CD14-positive monocyte (primary cell): ENCODE measurements around the gene AJAP1. TPM values are rescaled to one million over a fixed set of nuclear protein-coding genes. Genes with fewer than 3 reads are reported as not detected.

ENCODE experiments used
- DNase-seq, 3 donors: peaks; one replicate each; pipeline ENCODE4 v3.0.0-alpha.2; 2011 to 2022
- H2AFZ ChIP-seq: 2 replicates; pipeline ENCODE4 v1.6.0; 2012; ENCODE audit warnings: mild to moderate bottlenecking, low read depth, low read length, inconsistent platforms; ENCODE audit not compliant: insufficient read depth, poor library complexity, severe bottlenecking
- H3K27ac ChIP-seq, 2 donors: 1 replicate in 1 of 2; 2 replicates in 1 of 2; pipeline ENCODE4 v1.5.1; 2012 to 2013; ENCODE audit warnings: low read length in 2 of 2, control low read depth in 1 of 2, inconsistent platforms in 1 of 2, low read depth in 1 of 2, mild to moderate bottlenecking in 1 of 2
- H3K27me3 ChIP-seq, 2 donors: one replicate each; pipeline versions ENCODE4 v1.6.0 to v1.6.1; 2011 to 2013; ENCODE audit warnings: low read length in 2 of 2; ENCODE audit not compliant: control insufficient read depth in 2 of 2, insufficient read depth in 2 of 2
- H3K36me3 ChIP-seq, 2 donors: replicated peaks in 1 of 2; 1 replicate in 1 of 2; 2 replicates in 1 of 2; pipeline versions ENCODE4 v1.5.1 to v1.6.1; 2012 to 2013; ENCODE audit warnings: low read length in 2 of 2, control low read depth in 1 of 2, inconsistent platforms in 1 of 2, mild to moderate bottlenecking in 1 of 2; ENCODE audit not compliant: insufficient read depth in 2 of 2, control insufficient read depth in 1 of 2
- H3K4me1 ChIP-seq, 2 donors: 1 replicate in 1 of 2; 2 replicates in 1 of 2; pipeline versions ENCODE4 v1.5.1 to v1.6.1; 2012 to 2013; ENCODE audit warnings: low read length in 2 of 2, control low read depth in 1 of 2, inconsistent platforms in 1 of 2, mild to moderate bottlenecking in 1 of 2, moderate library complexity in 1 of 2; ENCODE audit not compliant: insufficient read depth in 2 of 2, control insufficient read depth in 1 of 2
- H3K4me2 ChIP-seq: replicated peaks from 2 replicates; pipeline ENCODE3; 2012; ENCODE audit warnings: low read length, moderate library complexity, mild to moderate bottlenecking; ENCODE audit not compliant: poor library complexity, severe bottlenecking; ENCODE audit errors: extremely low read depth
- H3K4me3 ChIP-seq, 3 experiments: fragments of 200-600 bp in 1 of 3; sonication (generic) in 1 of 3; replicated peaks in 1 of 3; 1 replicate in 2 of 3; 2 replicates in 1 of 3; pipeline ENCODE4 v1.5.1; 2011 to 2013; ENCODE audit warnings: low read length in 3 of 3, mild to moderate bottlenecking in 3 of 3, control low read depth in 2 of 3, low read depth in 2 of 3, inconsistent platforms in 1 of 3, moderate library complexity in 1 of 3
- H3K79me2 ChIP-seq: 2 replicates; pipeline ENCODE4 v1.6.0; 2012; ENCODE audit warnings: mild to moderate bottlenecking, control low read depth, inconsistent platforms, low read length, moderate library complexity; ENCODE audit not compliant: insufficient read depth
- H3K9ac ChIP-seq: 2 replicates; pipeline ENCODE4 v1.6.0; 2017; ENCODE audit warnings: low read length, mild to moderate bottlenecking; ENCODE audit not compliant: insufficient read depth, poor library complexity, severe bottlenecking
- H3K9me3 ChIP-seq, 2 donors: replicated peaks in 1 of 2; 1 replicate in 1 of 2; 2 replicates in 1 of 2; pipeline versions ENCODE4 v1.5.1 to v1.6.1; 2012 to 2013; ENCODE audit warnings: low read length in 2 of 2, control low read depth in 1 of 2; ENCODE audit not compliant: control insufficient read depth in 1 of 2, insufficient read depth in 1 of 2
- H4K20me1 ChIP-seq: 2 replicates; pipeline ENCODE4 v1.6.0; 2012; ENCODE audit warnings: mild to moderate bottlenecking, low read length, control low read depth, moderate library complexity; ENCODE audit not compliant: insufficient read depth
- H3K27ac Mint-ChIP-seq, 7 donors: one replicate each; pipeline ENCODE4 v1.8.0; 2020; ENCODE audit warnings: mild to moderate bottlenecking in 7 of 7, mixed read lengths in 7 of 7, moderate library complexity in 6 of 7, inconsistent platforms in 2 of 7
- H3K27me3 Mint-ChIP-seq, 3 donors: one replicate each; pipeline ENCODE4 v1.8.0; 2021 to 2022; ENCODE audit warnings: low read depth in 3 of 3, mild to moderate bottlenecking in 3 of 3, mixed read lengths in 3 of 3, moderate library complexity in 3 of 3, inconsistent platforms in 1 of 3
- H3K36me3 Mint-ChIP-seq, 2 donors: one replicate each; pipeline ENCODE4 v1.8.0; 2020; ENCODE audit warnings: mixed read lengths in 2 of 2, inconsistent platforms in 1 of 2, mild to moderate bottlenecking in 1 of 2
- H3K4me1 Mint-ChIP-seq: one replicate; pipeline ENCODE4 v1.8.0; 2020; ENCODE audit warnings: mild to moderate bottlenecking, mixed read lengths
- H3K4me3 Mint-ChIP-seq, 2 donors: one replicate each; pipeline ENCODE4 v1.8.0; 2020; ENCODE audit warnings: mild to moderate bottlenecking in 2 of 2, mixed read lengths in 2 of 2, moderate library complexity in 1 of 2
- H3K9me3 Mint-ChIP-seq, 7 donors: one replicate each; pipeline ENCODE4 v1.8.0; 2020 to 2022; ENCODE audit warnings: mixed read lengths in 7 of 7, mild to moderate bottlenecking in 6 of 7, moderate library complexity in 6 of 7, inconsistent platforms in 2 of 7
- WGBS: methylation state at CpG from one replicate; pipeline ENCODE4 v1.1.5; 2013; ENCODE audit warnings: missing lambda C conversion rate; ENCODE audit not compliant: insufficient coverage; 5-methylcytosine and 5-hydroxymethylcytosine counted together
- intact Hi-C, 2 donors: fragments of 100-400 bp; cut with micrococcal nuclease; formaldehyde crosslinking; loops; one replicate each; pipeline versions ENCODE4 v1.15.0 to v1.15.1; 2023
- polyA plus RNA-seq, 3 donors: library from polyadenylated mRNA; depleted of rRNA in 1 of 3; unstranded in 2 of 3; stranded (reverse) in 1 of 3; fragments of 300-500 nt in 2 of 3; fragments of >200 nt in 1 of 3; fragmentation: Illumina TruSeq in 2 of 3; gene quantifications; 1 replicate in 2 of 3; 2 replicates in 1 of 3; pipeline ENCODE4 v1.2.3, GENCODE V29; 2012 to 2021
- TF ChIP-seq, protein P1 (sequence below): fragments of 200-600 bp; IDR thresholded peaks from one replicate; pipeline ENCODE4 v1.8.0; 2022; ENCODE audit warnings: antibody characterized with exemption, mild to moderate bottlenecking

Gene AJAP1
- polyA plus RNA-seq, 3 donors = not detected

DNA sequence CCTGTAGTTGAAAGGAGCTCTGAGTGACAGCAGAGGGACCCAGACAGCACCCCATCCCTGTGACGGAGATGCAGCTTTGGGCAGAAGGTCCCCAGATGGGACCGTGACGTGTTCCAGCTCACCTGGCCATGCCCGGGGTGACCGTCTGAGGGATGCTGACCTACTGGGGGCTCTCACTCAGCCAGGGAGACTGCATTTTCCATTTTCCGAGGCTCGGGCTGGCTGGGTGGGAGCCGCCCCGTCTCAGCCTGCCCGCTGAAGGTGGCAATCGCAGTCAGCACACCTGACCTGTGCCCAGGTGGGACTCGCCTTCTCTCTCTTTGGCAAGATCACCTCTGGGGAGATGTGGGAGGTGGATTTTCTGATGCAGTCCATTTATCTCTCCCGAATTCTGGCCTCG, 127.2 kb downstream of the AJAP1 start:
- H4K20me1 ChIP-seq = no peaks in the 10 kb centered on the region
- H3K79me2 ChIP-seq = no peaks in the 10 kb centered on the region
- H3K36me3 ChIP-seq = no peaks in the 10 kb centered on the region
- Mint-ChIP-seq H3K4me3 (no peak overlapping the region), H3K4me1 (no peaks in the 10 kb centered on the region), H3K36me3 (no peaks in the 10 kb centered on the region), H3K9me3 (no peaks in the 10 kb centered on the region), H3K27ac (no peak overlapping the region), H3K27me3 (peaks cover 0 to 6% (median 3%) of the 10 kb centered on the region in 3 donors)
- H3K9ac ChIP-seq = no peak overlapping the region
- H2AFZ ChIP-seq = no peak overlapping the region
- no peaks in the 10 kb centered on the region for H3K4me1 ChIP-seq
- intact Hi-C loops = no loop called here
- WGBS = 93% methylated on average over 10 of the region's 14 CpGs
- DNase-seq = no peak
- TF ChIP-seq, protein P1, sequence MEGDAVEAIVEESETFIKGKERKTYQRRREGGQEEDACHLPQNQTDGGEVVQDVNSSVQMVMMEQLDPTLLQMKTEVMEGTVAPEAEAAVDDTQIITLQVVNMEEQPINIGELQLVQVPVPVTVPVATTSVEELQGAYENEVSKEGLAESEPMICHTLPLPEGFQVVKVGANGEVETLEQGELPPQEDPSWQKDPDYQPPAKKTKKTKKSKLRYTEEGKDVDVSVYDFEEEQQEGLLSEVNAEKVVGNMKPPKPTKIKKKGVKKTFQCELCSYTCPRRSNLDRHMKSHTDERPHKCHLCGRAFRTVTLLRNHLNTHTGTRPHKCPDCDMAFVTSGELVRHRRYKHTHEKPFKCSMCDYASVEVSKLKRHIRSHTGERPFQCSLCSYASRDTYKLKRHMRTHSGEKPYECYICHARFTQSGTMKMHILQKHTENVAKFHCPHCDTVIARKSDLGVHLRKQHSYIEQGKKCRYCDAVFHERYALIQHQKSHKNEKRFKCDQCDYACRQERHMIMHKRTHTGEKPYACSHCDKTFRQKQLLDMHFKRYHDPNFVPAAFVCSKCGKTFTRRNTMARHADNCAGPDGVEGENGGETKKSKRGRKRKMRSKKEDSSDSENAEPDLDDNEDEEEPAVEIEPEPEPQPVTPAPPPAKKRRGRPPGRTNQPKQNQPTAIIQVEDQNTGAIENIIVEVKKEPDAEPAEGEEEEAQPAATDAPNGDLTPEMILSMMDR = no peak
- no peaks in the 10 kb centered on the region for H3K27me3 ChIP-seq
- H3K4me3 ChIP-seq = no peak overlapping the region
- no peak overlapping the region for H3K4me2 ChIP-seq
- H3K27ac ChIP-seq = no peak overlapping the region
- H3K9me3 ChIP-seq = no peaks in the 10 kb centered on the region

DNA sequence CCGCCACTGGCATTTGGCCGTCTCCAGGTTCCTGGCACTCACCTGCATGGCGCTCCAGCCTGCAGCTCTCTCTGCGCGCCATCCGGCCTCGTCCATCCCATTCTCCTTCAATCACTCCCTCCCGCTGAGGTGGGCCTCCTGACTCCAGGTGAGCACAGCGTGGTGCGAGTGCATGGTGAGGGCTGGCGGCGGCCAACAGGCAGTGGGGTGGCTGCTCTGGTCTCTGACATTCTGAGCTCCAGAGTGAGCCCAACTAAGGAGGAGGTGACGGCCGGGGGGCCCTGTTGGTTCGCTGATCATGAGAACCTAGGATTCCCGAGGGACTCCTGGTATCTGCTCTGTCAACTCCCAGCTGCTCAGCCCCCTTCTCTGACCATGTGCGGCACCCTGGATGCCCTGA, 130.4 kb downstream of the AJAP1 start:
- no peak overlapping the region for H3K9ac ChIP-seq
- no peaks in the 10 kb centered on the region for H3K27me3 ChIP-seq
- no peak overlapping the region for H3K27ac Mint-ChIP-seq
- no peaks in the 10 kb centered on the region for H3K4me1 ChIP-seq
- TF ChIP-seq, protein P1 = no peak
- no peak overlapping the region for H3K4me3 Mint-ChIP-seq
- H2AFZ ChIP-seq = no peak overlapping the region
- H3K9me3 Mint-ChIP-seq = peaks cover 0 to under 1% (median 0%) of the 10 kb centered on the region in 7 donors
- no peak overlapping the region for H3K4me3 ChIP-seq
- no peak for DNase-seq
- no peaks in the 10 kb centered on the region for H3K4me1 Mint-ChIP-seq
- H3K36me3 ChIP-seq = no peaks in the 10 kb centered on the region
- H3K79me2 ChIP-seq = no peaks in the 10 kb centered on the region
- no peak overlapping the region for H3K4me2 ChIP-seq
- no peaks in the 10 kb centered on the region for H3K9me3 ChIP-seq
- H4K20me1 ChIP-seq = no peaks in the 10 kb centered on the region
- H3K27me3 Mint-ChIP-seq = peaks cover 1 to 5% (median 2%) of the 10 kb centered on the region in 3 donors
- H3K27ac ChIP-seq = no peak overlapping the region
- 91% methylated on average over 17 of the region's 17 CpGs for WGBS
- H3K36me3 Mint-ChIP-seq = no peaks in the 10 kb centered on the region
- intact Hi-C loops = no loop called here
